HG03432 (cell line): ENCODE results near the gene SCN8A.

Experiments
- ATAC-seq: cut with Tn5 transposase; IDR thresholded peaks from one replicate; pipeline ENCODE4 v1.9.1; 2021; ENCODE audit warnings: mild to moderate bottlenecking, moderate library complexity; ENCODE audit not compliant: unreplicated experiment

Gene SCN8A

GRCh38 chr12:51847643-51848325, 256.8 kb downstream of the SCN8A start:
- ATAC-seq: no peak

DNA sequence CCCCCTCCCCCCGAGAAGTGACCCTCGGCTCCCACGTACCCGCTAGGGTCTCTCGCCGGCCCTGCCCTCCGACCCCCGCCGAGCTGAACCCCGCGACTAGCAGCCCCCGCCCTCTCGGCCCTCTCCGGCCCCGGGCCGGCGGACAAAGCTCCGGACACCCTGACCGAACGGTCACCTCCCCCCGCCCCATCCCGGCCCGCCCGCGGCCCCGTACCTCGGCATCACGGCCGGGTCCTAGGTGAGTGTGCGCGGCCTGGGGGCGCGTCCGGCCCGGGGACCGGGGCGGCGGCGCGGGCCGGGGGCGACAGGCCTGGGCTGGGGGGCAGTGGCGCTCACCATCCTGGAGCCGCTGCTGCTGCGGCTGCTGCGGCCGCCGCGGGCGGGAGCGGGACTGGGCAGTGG, 257.3 kb downstream of the SCN8A start, which contains the start of gene FIGNL2:
TSS of gene FIGNL2 (minus strand) at position 393 of the 402 bp plus-strand sequence. CDS start 26,305 bp downstream, outside the sequence.
- ATAC-seq: no peak

GRCh38 chr12:51848841-51849735, 258.1 kb downstream of the SCN8A start:
- ATAC-seq: no peak

DNA sequence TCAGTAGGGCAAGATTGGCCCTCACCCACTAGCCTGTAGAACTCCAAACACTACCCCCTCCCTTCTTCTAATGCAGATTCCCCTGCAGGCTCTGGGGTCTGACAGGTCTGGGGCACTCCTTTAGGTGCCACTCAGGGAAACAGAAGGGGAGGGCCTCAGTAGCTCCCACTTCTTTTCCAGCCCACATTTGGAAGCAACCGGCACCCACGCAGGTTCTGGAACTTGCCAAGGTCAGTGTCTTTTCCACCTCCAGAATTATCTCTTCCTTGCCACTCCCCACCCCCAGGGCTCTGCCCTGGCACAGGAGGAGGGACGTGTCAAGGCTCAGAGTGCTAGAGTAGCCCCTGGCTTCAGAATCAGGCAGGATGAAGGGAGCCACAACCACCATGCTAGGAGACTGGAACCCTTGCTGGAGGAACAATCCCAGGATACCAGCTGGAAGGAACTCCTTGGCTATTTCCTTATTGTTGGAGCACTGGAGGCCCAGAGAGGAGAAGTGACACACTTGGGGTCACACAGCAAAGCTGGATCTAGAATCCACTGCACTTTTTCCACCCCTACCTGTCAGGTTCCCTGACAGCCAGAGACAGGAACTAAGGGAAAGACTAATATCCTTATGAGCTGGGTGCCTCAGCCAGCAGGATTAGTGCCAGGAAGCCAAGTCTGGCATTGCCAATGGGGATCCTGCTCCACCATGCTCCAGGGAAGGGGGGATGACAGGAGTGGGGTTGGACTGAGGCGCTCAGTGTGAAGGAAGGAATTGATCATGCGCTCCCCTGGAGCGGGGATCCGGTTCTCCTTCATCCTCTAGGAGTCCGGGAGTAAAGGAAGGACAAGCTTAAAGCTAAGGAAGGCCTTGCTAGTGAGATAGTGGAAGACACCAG, 259.3 kb downstream of the SCN8A start:
- ATAC-seq: no peak

- ATAC-seq: no peak
These were observed 259.9 kb downstream of the SCN8A start for GRCh38 chr12:51850965-51851299.

GRCh38 chr12:51851413-51852124, 260.5 kb downstream of the SCN8A start:
- no peak for ATAC-seq

DNA sequence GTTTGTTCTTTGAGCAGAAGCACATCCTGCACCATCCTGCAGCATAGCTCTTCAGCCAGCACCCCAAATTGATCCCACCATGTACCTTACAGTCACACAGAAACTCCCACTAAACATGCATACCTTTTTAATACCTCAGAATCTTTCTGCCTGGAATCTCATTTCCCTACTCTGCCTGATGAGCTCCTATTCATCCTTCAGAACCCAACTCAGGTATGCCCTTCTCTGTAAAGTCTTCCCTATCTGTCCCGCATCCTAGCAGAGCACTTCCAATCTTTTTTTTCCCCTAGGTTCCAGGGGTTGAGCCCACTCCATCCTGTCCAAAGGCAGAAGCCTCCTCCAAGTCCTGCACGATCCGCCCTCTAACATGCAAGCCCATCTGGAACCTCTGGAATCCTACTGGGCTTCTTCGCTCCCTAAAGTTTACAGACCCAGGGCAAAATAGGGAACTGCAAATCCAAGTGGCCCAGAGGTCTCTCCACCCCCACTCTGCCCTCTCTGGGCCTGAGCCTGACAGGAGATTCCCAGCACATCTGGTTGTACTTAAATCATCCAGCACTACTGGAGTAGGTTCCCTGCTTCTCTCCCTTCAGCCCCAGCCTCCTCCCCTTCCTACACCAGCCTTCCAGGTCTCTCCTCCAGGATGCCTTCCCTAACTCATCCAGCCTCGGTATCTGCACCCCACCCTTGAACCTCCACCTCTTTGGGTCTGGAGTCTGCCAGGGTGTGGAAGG, 261.5 kb downstream of the SCN8A start:
- no peak for ATAC-seq

DNA sequence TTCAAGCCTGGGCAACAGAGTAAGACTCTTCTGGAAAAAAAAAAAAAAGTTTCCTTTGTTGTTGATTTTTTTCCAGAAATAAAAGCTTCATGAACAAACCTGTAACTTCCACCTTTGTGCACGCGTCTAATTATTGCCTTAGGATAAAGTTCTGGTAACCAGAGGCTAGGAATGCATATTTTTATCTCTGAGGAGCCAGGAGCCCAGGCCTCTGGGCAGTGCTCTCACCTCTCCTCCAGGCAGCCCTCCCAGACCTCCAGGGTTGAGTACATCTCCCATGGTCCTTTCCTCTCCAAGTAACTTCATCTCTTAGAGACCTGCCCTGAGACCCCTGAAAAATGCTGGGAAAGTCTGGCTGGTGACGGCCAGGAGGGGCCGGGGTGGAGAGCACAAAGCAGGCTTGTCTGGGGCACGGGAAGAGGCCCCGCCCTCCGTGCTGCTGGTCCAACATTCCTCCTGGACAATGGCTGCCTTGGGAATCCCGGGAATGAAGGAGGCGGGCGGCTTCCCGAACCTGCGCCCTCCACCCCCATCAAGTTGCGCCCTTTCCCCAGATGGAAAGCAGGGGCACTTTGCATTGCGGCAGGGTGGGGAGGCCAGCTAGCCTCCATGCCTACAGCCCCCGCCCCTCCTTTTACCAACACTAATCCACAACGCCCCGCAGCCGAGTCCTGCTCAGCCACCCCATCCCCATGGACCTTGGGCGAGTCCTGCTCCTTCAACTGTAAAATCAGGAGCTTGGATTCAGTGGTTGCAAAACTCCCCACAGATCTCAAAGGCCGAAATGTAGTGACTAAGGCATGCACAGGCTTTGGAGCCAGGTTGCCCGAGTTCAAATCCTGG, 264.8 kb downstream of the SCN8A start:
- ATAC-seq: no peak

GRCh38 chr12:51860986-51861385, 270.0 kb downstream of the SCN8A start:
- ATAC-seq: no peak
